Activated CD4-positive, alpha-beta T cell treated with anti-CD3 and anti-CD28 coated beads for 36 hours (primary cell): Measurements from ENCODE around the gene TRIP12. TPM values are rescaled to one million over a fixed set of nuclear protein-coding genes. Genes with fewer than 3 reads are reported as not detected.
A peak's percentile ranks its signal among the peaks of the same experiment; 100 is the strongest.

ENCODE experiments used
- ATAC-seq: fragments of 200-7000 bp; cut with Tn5 transposase; one replicate; pipeline ENCODE4 v1.10.0; 2021; ENCODE audit warnings: mild to moderate bottlenecking, moderate library complexity
- CTCF ChIA-PET: fragments of 350-600 bp; sonication (Branson Sonifier 250); formaldehyde crosslinking; loops from one replicate; lab custom pipeline; 2021; ENCODE audit warnings: antibody characterized with exemption; lab: Charles Lee
- POLR2A ChIA-PET: fragments of 350-600 bp; sonication (Branson Sonifier 250); formaldehyde crosslinking; loops from one replicate; lab custom pipeline; 2021; ENCODE audit warnings: antibody characterized with exemption, inconsistent platforms; lab: Charles Lee
- DNase-seq: peaks from one replicate; pipeline ENCODE4 v3.0.0-alpha.2; 2020
- H3K27ac Mint-ChIP-seq: one replicate; pipeline ENCODE4 v1.8.0; 2021; ENCODE audit warnings: mixed read lengths
- H3K27me3 Mint-ChIP-seq: one replicate; pipeline ENCODE4 v1.8.0; 2021; ENCODE audit warnings: mixed read lengths
- H3K36me3 Mint-ChIP-seq: one replicate; pipeline ENCODE4 v1.8.0; 2021; ENCODE audit warnings: low read depth, mixed read lengths
- H3K4me1 Mint-ChIP-seq: one replicate; pipeline ENCODE4 v1.8.0; 2021; ENCODE audit warnings: mixed read lengths
- H3K4me3 Mint-ChIP-seq: one replicate; pipeline ENCODE4 v1.8.0; 2021; ENCODE audit warnings: mild to moderate bottlenecking, moderate library complexity, mixed read lengths
- H3K9me3 Mint-ChIP-seq: one replicate; pipeline ENCODE4 v1.8.0; 2021; ENCODE audit warnings: low read depth, mixed read lengths
- intact Hi-C, 2 experiments: fragments of 100-400 bp; cut with DNase I in 1 of 2; cut with micrococcal nuclease in 1 of 2; formaldehyde crosslinking; loops; one replicate each; pipeline versions ENCODE4 v1.14.2 to v1.15.1; 2022 to 2024; cut with DNase I, micrococcal nuclease
- total RNA-seq, 2 experiments: library from RNA; stranded (reverse); gene quantifications; one replicate each; pipeline ENCODE4 v1.2.3, GENCODE V29; 2021

The TRIP12 gene
- total RNA-seq, 2 experiments from 2014 or later, result 231 to 382 TPM

- intact Hi-C loops, result no loop called here
- Mint-ChIP-seq H3K4me1 (peaks cover 58% of the 10 kb centered on the region), H3K36me3 (peaks cover 25% of the 10 kb centered on the region), H3K4me3 (no peak overlapping the region), H3K9me3 (no peaks in the 10 kb centered on the region), H3K27me3 (no peaks in the 10 kb centered on the region), H3K27ac (no peak overlapping the region)
- ATAC-seq (peak; percentile 28), DNase-seq (no peak)
- ChIA-PET CTCF (interaction anchor here (0.7 to 2.7 kb wide), 5 partner anchors 10 to 225 kb away, joined by 3 to 7 read pairs (median 3); no protein-coding TSS in a partner anchor), POLR2A (no interaction called here)
These were observed 22.2 kb downstream of the TRIP12 start for GRCh38 chr2:229899604-229900003.

- peaks cover 24% of the 10 kb centered on the region for H3K36me3 Mint-ChIP-seq
- intact Hi-C loops, result no loop called here
These were observed 25.0 kb downstream of the TRIP12 start for GRCh38 chr2:229896857-229897256.

GRCh38 chr2:229889023-229889422 is 32.8 kb downstream of the TRIP12 start:
- H3K4me3 Mint-ChIP-seq, result no peak overlapping the region
- no peaks in the 10 kb centered on the region for H3K9me3 Mint-ChIP-seq
- peaks cover 51% of the 10 kb centered on the region for H3K4me1 Mint-ChIP-seq
- H3K27me3 Mint-ChIP-seq, result no peaks in the 10 kb centered on the region
- peaks cover 19% of the 10 kb centered on the region for H3K36me3 Mint-ChIP-seq
- ChIA-PET POLR2A (no interaction called here), CTCF (interaction anchor here (1.1 to 1.2 kb wide), 2 partner anchors 62 to 88 kb away, joined by 5 read pairs; no protein-coding TSS in a partner anchor)
- ATAC-seq (no peak), DNase-seq (no peak)
- no peak overlapping the region for H3K27ac Mint-ChIP-seq
- intact Hi-C loops, result no loop called here

More at GRCh38 chr2:229896857-229897256, 25.0 kb downstream of the TRIP12 start:
- CTCF ChIA-PET, result no interaction called here
- Mint-ChIP-seq H3K27me3 (no peaks in the 10 kb centered on the region), H3K9me3 (no peaks in the 10 kb centered on the region), H3K4me3 (no peak overlapping the region), H3K4me1 (peaks cover 61% of the 10 kb centered on the region), H3K27ac (no peak overlapping the region)
- no peak for ATAC-seq
- DNase-seq, result no peak
- POLR2A ChIA-PET, result no interaction called here

- DNase-seq, result no peak
- ChIA-PET CTCF (no interaction called here), POLR2A (no interaction called here)
- peaks cover 51% of the 10 kb centered on the region for H3K4me1 Mint-ChIP-seq
- H3K27ac Mint-ChIP-seq, result no peak overlapping the region
- H3K4me3 Mint-ChIP-seq, result no peak overlapping the region
- ATAC-seq, result no peak
- H3K27me3 Mint-ChIP-seq, result no peaks in the 10 kb centered on the region
- no peaks in the 10 kb centered on the region for H3K9me3 Mint-ChIP-seq
- intact Hi-C loops, result no loop called here
- peaks cover 12% of the 10 kb centered on the region for H3K36me3 Mint-ChIP-seq
These were observed 33.8 kb downstream of the TRIP12 start for GRCh38 chr2:229888031-229888430.

DNA sequence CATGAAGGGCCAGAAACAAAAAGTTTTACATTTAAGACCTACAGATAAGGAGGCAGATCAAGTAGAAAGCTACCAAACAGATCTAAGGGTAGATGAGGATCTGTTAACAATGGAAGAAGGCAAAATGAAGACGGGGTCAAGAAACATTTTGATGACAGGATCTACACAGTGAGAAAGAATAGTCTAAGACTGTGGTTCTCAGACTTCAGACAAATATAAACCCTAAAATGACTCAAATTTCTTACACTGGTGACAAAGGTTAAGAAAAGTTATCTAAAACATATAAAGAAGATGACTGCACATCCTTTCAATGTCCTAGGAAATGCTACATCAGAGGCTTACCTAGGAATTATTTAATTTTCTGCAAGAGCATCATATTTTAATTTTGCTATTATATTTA is 34.4 kb downstream of the TRIP12 start:
- no peaks in the 10 kb centered on the region for H3K9me3 Mint-ChIP-seq
- POLR2A ChIA-PET, result no interaction called here
- peaks cover 9% of the 10 kb centered on the region for H3K36me3 Mint-ChIP-seq

GRCh38 chr2:229884775-229885699 is 36.8 kb downstream of the TRIP12 start:
- DNase-seq (no peak), ATAC-seq (peak; percentile 73)
- Mint-ChIP-seq H3K4me1 (peaks cover 56% of the 10 kb centered on the region), H3K36me3 (peaks cover 11% of the 10 kb centered on the region), H3K27me3 (no peaks in the 10 kb centered on the region), H3K27ac (peak overlapping the region; percentile 25), H3K9me3 (no peaks in the 10 kb centered on the region), H3K4me3 (no peak overlapping the region)
- ChIA-PET POLR2A (interaction anchor here (0.6 kb wide), 1 partner anchor 21 kb away, joined by 4 read pairs; no protein-coding TSS in a partner anchor), CTCF (interaction anchor here (1.0 kb wide), 1 partner anchor 8 kb away, joined by 4 read pairs; no protein-coding TSS in a partner anchor)
- intact Hi-C loops, result no loop called here

More for the DNA sequence above, 34.4 kb downstream of the TRIP12 start:
- peaks cover 54% of the 10 kb centered on the region for H3K4me1 Mint-ChIP-seq
- ATAC-seq (peak; percentile 70), DNase-seq (no peak)
- intact Hi-C loops, result no loop called here
- CTCF ChIA-PET, result no interaction called here
- no peak overlapping the region for H3K27ac Mint-ChIP-seq
- no peaks in the 10 kb centered on the region for H3K27me3 Mint-ChIP-seq
- H3K4me3 Mint-ChIP-seq, result no peak overlapping the region

- H3K4me1 Mint-ChIP-seq, result peaks cover 42% of the 10 kb centered on the region
- POLR2A ChIA-PET, result no interaction called here
- H3K4me3 Mint-ChIP-seq, result no peak overlapping the region
- no peak overlapping the region for H3K27ac Mint-ChIP-seq
- intact Hi-C loops, result no loop called here
- DNase-seq (no peak), ATAC-seq (peak; percentile 19)
- CTCF ChIA-PET, result interaction anchor here (0.9 kb wide), 1 partner anchor 55 kb away, joined by 3 read pairs; no protein-coding TSS in a partner anchor
- no peaks in the 10 kb centered on the region for H3K9me3 Mint-ChIP-seq
- H3K36me3 Mint-ChIP-seq, result peaks cover 20% of the 10 kb centered on the region
- no peaks in the 10 kb centered on the region for H3K27me3 Mint-ChIP-seq
These were observed 39.2 kb downstream of the TRIP12 start for GRCh38 chr2:229882583-229882982.

GRCh38 chr2:229880892-229881586 is 40.8 kb downstream of the TRIP12 start:
- DNase-seq (no peak), ATAC-seq (no peak)
- H3K27me3 Mint-ChIP-seq, result no peaks in the 10 kb centered on the region
- H3K36me3 Mint-ChIP-seq, result peaks cover 23% of the 10 kb centered on the region
- no peak overlapping the region for H3K4me3 Mint-ChIP-seq
- CTCF ChIA-PET, result interaction anchor here (0.9 to 1.2 kb wide), 2 partner anchors 10 to 102 kb away, joined by 3 read pairs; no protein-coding TSS in a partner anchor
- H3K9me3 Mint-ChIP-seq, result no peaks in the 10 kb centered on the region
- POLR2A ChIA-PET, result no interaction called here
- H3K4me1 Mint-ChIP-seq, result peaks cover 37% of the 10 kb centered on the region
- intact Hi-C loops, result no loop called here
- no peak overlapping the region for H3K27ac Mint-ChIP-seq

DNA sequence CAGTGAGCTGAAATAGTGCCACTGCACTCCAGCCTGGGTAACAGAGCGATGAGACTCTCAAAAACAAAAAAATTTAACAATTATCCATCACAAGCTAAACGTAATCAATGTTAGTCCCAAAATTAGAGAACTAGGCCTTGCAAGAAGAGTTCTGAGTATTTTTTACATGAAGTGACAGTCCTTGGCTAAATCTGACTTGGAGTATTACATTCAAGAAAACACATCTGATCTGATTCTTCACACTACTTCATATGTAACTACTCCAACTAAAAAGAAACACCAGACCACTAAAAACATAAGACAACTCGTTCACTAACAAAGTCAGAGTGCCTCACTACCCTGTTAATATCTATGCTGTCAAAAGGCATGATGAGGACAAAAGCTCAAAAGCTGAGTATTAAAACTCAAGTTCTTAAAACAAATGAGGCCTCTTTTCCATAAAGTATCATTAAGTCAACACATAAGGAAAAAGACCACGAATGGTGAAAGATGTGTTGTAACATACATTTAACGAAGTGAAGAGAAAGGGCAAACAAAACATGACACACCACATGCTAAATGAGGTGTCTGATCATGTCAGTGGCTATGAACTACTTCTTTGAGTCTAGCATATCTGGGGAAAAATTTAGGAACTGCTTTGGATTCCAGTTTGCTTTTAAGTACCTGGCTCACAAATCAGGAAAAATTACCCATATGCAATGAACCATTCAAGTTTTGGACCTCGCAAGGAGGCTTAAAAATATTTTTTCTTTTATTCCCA is 42.4 kb downstream of the TRIP12 start:
- intact Hi-C loops, result no loop called here
- Mint-ChIP-seq H3K27ac (peak overlapping the region; percentile 5), H3K9me3 (no peaks in the 10 kb centered on the region), H3K4me1 (peaks cover 30% of the 10 kb centered on the region), H3K36me3 (peaks cover 23% of the 10 kb centered on the region), H3K27me3 (no peaks in the 10 kb centered on the region), H3K4me3 (no peak overlapping the region)
- DNase-seq, result no peak
- no peak for ATAC-seq
- CTCF ChIA-PET, result interaction anchor here (0.8 kb wide), 1 partner anchor 11 kb away, joined by 3 read pairs; no protein-coding TSS in a partner anchor
- POLR2A ChIA-PET, result no interaction called here

DNA sequence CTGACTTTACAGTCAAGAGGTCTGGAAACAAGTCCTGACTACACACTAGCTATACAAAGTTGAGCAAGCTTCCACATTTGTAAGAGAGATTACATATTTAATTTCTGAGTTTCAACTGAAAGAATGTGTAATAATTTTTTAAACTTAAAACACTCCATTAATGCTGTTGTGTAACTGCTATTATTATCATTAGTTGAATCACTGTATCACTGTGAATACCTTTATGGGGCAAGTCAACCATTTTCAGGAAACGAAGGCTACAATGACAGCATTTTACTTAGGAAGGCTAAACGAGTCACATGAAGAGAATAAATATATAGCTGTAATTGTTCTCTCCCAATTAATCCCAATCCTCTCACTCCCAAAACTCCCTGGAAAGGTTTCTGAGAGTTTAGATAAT is 46.3 kb downstream of the TRIP12 start:
- ChIA-PET POLR2A (interaction anchor here (0.6 kb wide), 1 partner anchor 25 kb away, joined by 3 read pairs; no protein-coding TSS in a partner anchor), CTCF (no interaction called here)
- Mint-ChIP-seq H3K27ac (no peak overlapping the region), H3K36me3 (peaks cover 40% of the 10 kb centered on the region), H3K27me3 (no peaks in the 10 kb centered on the region), H3K9me3 (no peaks in the 10 kb centered on the region), H3K4me3 (no peak overlapping the region), H3K4me1 (peaks cover 26% of the 10 kb centered on the region)
- ATAC-seq, result no peak
- intact Hi-C loops, result no loop called here
- DNase-seq, result no peak

- H3K9me3 Mint-ChIP-seq, result no peaks in the 10 kb centered on the region
- no peaks in the 10 kb centered on the region for H3K27me3 Mint-ChIP-seq
- peaks cover 45% of the 10 kb centered on the region for H3K36me3 Mint-ChIP-seq
- intact Hi-C loops, result no loop called here
- H3K4me3 Mint-ChIP-seq, result no peak overlapping the region
- peak overlapping the region; percentile 22 for H3K27ac Mint-ChIP-seq
- ChIA-PET CTCF (interaction anchor here (0.6 kb wide), 1 partner anchor 24 kb away, joined by 3 read pairs; no protein-coding TSS in a partner anchor), POLR2A (no interaction called here)
- peaks cover 35% of the 10 kb centered on the region for H3K4me1 Mint-ChIP-seq
- DNase-seq, result no peak
- ATAC-seq, result no peak
These were observed 47.2 kb downstream of the TRIP12 start for GRCh38 chr2:229874647-229875046.
